Neural progenitor cell (in vitro differentiated cells): ENCODE measurements around the gene LRRC73.

Experiments
- CTCF ChIP-seq: fragments of 200-600 bp; sonication (generic); IDR thresholded peaks from 2 replicates; pipeline ENCODE4 v1.5.1; 2017; ENCODE audit warnings: antibody characterized with exemption, mild to moderate bottlenecking
- EZH2 ChIP-seq: fragments of 200-600 bp; sonication (generic); IDR thresholded peaks from 2 replicates; pipeline ENCODE4 v1.6.1; 2017; ENCODE audit warnings: antibody characterized with exemption, mild to moderate bottlenecking, moderate library complexity

GRCh38 chr6:43516697-43517504 lies 6.8 kb upstream of the LRRC73 start, which contains the start of the genes POLR1C and YIPF3:
- TF ChIP-seq EZH2, result no peak
- no peak for TF ChIP-seq CTCF
